NCI-H2107 treated with DMSO at 0.1 percent for 48 hours (cell line): Measurements from ENCODE around the gene PPME1.
A peak's percentile ranks its signal among the peaks of the same experiment; 100 is the strongest.

Source experiments
- DNase-seq: peaks from one replicate; lab custom pipeline; 2025; ENCODE audit not compliant: unreplicated experiment; lab: John Stamatoyannopoulos, UW

PPME1 gene

GRCh38 chr11:74157169-74157568 is 13.9 kb upstream of the PPME1 start:
- DNase-seq: peak; percentile 69

DNA sequence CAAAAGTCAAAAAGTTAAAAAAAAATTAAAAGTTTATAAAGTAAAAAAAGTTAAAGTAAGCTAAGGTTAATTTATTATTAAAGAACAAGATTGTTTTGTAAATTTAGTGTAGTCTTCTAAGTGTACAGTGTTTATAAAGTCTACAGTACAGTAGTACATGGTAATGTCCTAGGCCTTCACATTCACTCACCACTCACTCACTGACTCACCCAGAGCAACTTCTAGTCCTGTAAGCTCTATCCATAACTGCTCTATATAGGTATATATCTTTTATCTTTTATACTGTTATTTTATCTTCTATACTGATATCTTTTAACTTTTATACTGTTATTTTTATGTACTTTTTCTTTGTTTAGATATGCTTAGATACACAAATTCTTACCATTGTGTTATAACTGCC is 11.4 kb upstream of the PPME1 start:
- no peak for DNase-seq

DNA sequence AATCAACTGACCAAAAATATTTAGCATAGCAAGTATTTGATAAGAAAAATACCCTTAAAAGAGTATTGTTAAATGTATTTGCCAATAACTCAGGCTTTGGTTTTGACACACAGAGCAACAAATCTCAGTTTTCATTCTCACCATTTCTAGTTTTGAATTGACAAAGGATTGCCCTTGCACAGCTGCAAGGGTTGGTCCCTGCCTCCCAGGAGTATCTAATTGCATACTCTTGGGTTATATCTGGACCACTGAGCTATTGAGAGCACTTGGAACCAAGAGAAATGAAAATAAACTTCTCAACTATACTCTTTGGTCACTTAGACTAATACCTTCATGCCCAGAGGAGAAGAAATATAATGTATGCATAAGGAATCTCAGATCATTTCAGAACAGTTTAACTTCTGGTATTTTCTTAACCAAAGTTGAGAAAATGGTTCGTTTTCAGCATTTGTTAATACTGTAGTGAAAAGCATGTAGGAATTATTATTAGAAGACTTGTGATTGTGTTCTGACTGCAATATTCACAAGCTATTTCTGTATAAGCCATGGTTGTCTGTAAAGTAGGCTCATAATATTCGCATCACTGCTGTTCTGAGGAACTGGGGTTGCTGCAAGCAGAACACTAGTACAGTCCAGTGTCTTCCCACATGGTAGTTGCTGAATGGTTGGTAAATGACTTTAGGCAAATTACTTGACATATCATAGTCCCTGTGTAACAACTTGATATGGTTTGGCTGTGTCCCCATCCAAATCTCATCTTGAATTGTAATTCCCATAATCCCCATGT is 8.2 kb upstream of the PPME1 start:
- DNase-seq: peak; percentile 18

DNA sequence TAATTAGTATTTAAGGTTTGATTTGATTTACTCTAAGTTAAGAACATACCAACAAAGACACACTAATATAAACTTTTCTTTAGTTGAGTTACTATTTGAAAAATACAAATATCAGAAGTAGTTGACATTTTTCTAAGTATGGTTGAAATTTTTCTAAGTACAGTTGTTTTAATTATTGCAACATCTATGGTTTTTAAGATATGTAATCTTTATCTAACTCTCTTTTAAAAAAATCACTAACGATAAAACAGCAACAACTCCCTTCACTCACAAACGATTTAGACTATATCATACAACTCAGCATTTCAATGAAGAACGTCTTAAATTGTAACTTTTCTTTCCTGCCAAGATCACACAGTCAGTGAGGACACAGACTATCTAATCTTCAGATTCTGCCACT is 2.3 kb upstream of the PPME1 start:
- no peak for DNase-seq

GRCh38 chr11:74169738-74170458 is 1.2 kb upstream of the PPME1 start:
- no peak for DNase-seq

- DNase-seq: no peak
Observed at GRCh38 chr11:74171630-74171968, 510 bp downstream of the PPME1 start.

GRCh38 chr11:74171997-74172396 is 908 bp downstream of the PPME1 start:
- peak; percentile 20 for DNase-seq

GRCh38 chr11:74175920-74176319 is 4.8 kb downstream of the PPME1 start:
- DNase-seq: no peak

- DNase-seq: peak; percentile 3
Observed at GRCh38 chr11:74179234-74180052, 8.4 kb downstream of the PPME1 start.

- no peak for DNase-seq
Observed at GRCh38 chr11:74182635-74183034, 11.5 kb downstream of the PPME1 start.

GRCh38 chr11:74185285-74185684 is 14.2 kb downstream of the PPME1 start:
- no peak for DNase-seq

DNA sequence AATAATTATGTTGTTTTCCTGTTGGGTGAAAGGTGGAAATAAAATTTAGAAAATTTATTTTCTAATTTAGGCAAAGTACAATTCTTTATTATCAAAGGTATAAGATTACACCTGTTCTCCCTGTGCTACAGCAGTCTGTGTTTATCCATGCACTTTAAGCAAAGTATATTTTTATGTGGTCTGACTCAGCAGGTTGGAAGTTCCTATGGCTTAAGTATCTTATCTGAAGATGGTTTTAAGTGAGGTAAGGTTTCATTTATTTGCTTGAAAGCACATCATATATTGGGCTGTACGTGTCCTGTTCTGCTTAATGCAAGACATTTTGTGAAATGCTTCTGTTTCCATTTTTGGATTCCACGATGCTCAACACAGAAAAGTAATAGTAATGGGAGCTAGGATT is 14.6 kb downstream of the PPME1 start:
- DNase-seq: peak; percentile 24

DNA sequence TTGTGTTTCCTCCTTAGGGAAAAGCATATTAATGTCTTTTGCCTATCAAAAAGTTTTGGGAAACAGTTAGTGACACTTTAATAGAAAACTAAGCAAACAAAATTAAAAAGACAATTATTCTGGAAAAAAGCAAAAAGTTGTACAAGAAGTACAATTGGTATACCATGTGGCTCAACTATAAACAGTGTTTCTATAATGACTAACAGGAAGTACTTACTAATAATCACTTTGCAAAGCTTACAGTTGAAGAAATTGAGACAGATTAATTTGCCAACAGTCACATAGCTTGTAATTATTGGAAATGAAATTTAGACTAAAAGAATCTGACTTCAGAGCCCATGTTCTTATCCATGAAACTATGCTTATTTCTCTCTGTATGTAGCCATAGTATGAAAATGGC is 24.7 kb downstream of the PPME1 start:
- no peak for DNase-seq

GRCh38 chr11:74196781-74197486 is 25.8 kb downstream of the PPME1 start:
- no peak for DNase-seq

DNA sequence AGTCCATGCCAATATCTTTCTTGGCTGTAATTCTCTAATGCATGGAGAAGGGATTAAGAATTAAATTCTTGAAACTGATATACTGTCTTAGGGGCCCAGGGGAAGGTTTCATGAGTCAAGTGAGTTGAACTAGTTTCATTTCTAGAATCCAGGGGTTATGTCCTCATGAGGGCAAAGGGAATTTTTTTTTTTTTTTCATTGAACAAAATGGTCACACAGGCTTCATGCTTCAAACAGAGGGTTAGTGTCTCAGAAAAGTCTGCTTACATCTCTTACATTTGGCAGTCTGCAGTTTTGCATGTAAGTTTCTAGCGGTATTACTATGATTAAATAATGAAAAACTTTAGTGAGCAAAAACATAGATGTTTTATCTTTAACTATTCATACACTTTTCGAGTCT is 32.9 kb downstream of the PPME1 start:
- DNase-seq: no peak

DNA sequence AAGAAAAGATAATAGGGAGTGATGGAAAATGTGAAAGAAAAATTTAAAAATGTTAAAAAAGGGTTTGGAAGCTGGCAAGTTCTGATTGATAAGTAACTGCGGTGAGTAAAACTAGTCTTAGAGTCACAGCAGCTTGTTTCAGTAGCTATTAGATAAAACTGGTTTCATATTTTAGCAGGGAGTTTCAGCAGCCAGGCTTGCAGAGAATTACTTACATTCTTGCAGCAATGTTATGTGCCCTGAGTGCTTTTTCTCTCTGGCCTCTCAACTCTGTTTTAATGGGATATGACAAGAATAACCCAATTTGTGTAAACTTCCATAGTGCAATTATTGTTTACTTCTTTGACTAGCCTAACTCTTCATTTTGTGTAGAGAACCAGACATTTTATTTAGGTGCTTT is 33.6 kb downstream of the PPME1 start:
- no peak for DNase-seq

DNA sequence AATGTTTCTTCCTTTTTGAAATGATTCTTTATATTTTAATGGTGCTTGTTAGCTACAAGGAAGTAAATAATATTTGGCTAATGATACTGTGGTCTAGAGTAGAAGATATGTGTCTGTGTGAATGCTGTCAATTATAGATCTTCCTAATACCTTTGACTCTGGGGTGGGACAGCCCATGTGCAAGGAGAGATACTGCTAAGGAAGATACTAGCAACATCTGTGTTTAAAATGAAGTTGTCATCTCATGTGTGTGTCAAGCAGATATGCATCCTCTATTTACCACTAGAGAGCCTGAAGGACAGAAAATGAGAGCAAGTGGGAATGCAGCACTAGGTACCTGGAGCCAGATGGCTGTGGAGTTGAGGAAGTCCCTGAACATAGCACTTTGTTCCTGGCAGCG is 34.1 kb downstream of the PPME1 start:
- DNase-seq: no peak

DNA sequence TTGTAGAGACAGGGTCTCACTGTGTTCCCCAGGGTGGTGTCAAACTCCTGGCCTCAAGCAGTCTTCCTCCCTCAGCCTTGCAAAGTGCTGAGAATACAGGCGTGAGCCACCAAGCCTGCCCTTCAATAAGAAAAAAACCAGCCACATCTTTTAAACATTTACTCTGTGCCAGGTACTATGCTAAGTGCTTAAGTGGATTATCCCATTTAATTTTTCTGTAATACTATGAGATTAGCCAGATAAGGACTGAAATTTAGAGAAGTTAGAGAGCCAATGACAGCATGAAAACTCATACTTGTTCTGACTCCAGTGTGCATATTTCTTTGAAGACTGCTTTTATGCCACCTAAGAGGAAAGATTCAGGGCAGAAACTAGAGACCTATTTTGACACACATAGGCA is 35.7 kb downstream of the PPME1 start:
- no peak for DNase-seq

DNA sequence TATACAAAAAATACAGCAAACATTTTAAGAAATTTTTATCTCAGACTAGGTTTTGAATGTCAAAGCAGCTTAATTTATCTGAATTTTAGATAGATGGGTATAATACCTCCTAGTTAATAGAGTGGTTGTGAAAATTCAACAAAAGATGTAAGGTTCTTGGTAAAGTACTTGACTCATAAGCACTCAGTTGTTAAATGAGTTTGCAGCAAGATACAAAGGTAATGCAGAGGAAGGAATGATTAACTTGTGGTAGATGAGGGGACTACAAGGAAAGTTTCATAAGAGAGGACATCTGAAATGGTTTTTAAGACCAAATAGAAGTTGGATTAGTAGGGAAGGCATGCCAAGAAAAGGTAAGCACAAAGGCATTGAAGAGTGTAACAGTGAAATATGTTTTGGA is 37.4 kb downstream of the PPME1 start:
- no peak for DNase-seq

- no peak for DNase-seq
Observed at GRCh38 chr11:74212533-74212932, 41.4 kb downstream of the PPME1 start.

- no peak for DNase-seq
Observed at GRCh38 chr11:74220376-74220775, 49.3 kb downstream of the PPME1 start.
